GM12878 (cell line): ENCODE results near the gene CCDC138. TPM values are rescaled to one million over a fixed set of nuclear protein-coding genes. Genes with fewer than 3 reads are reported as not detected.

Experiments used
- ATAC-seq: fragments of 200-7000 bp; cut with Tn5 transposase; 3 replicates; pipeline ENCODE4 v1.9.1; 2020; ENCODE audit warnings: mild to moderate bottlenecking, moderate library complexity
- BruUV-seq: library from RNA; stranded (reverse); fragments of 400-500 nt; replicated peaks from 2 replicates; lab custom pipeline; 2021; lab: Mats Ljungman, UMichigan
- CTCF ChIA-PET: fragments of 300-600 bp; sonication (Branson Sonifier 250); formaldehyde crosslinking; extraction: SDS; loops from one replicate; lab custom pipeline; 2021; ENCODE audit warnings: inconsistent platforms; lab: Yijun Ruan, JAX
- POLR2A ChIA-PET: fragments of 350-600 bp; formaldehyde crosslinking; extraction: SDS; loops from one replicate; lab custom pipeline; 2021; ENCODE audit warnings: inconsistent platforms; lab: Charles Lee
- RAD21 ChIA-PET: fragments of 300-600 bp; sonication (Branson Sonifier 250); formaldehyde crosslinking; loops from one replicate; lab custom pipeline; 2023; ENCODE audit warnings: antibody characterized with exemption; ENCODE audit not compliant: unreplicated experiment; lab: Charles Lee
- SMC1A ChIA-PET: fragments of 300-600 bp; sonication (Branson Sonifier 250); formaldehyde crosslinking; loops from one replicate; lab custom pipeline; 2023; ENCODE audit not compliant: unreplicated experiment, uncharacterized antibody; lab: Charles Lee
- DNase-seq: peaks from one replicate; pipeline ENCODE4 v3.0.0-alpha.2; 2011; ENCODE audit warnings: low read depth, low spot score
- FAIRE-seq: peaks from 3 replicates; lab custom pipeline; 2011; peaks lifted over from hg19 to GRCh38; lab: Jason Lieb, UNC
- H2AFZ ChIP-seq: 2 replicates; pipeline ENCODE4 v1.6.0; 2011; ENCODE audit warnings: low read depth, low read length, control low read depth; ENCODE audit not compliant: control insufficient read depth
- H3K27ac ChIP-seq: 2 replicates; pipeline ENCODE4 v1.5.1; 2011; ENCODE audit warnings: control low read depth; ENCODE audit not compliant: control insufficient read depth, insufficient read depth
- H3K27me3 ChIP-seq, 2 experiments: replicated peaks in 1 of 2; 2 replicates each; pipeline versions ENCODE4 v1.6.0 to v1.6.1; 2011; ENCODE audit warnings: low read length in 1 of 2; ENCODE audit not compliant: control insufficient read depth in 2 of 2, insufficient read depth in 2 of 2
- H3K36me3 ChIP-seq, 2 experiments: 2 replicates each; pipeline ENCODE4 v1.5.1; 2011; ENCODE audit warnings: low read length in 1 of 2; ENCODE audit not compliant: control insufficient read depth in 2 of 2, insufficient read depth in 2 of 2
- H3K4me1 ChIP-seq: 2 replicates; pipeline ENCODE4 v1.6.1; 2011; ENCODE audit warnings: mild to moderate bottlenecking, low read length, moderate library complexity, mixed read lengths; ENCODE audit not compliant: control insufficient read depth, insufficient read depth
- H3K4me2 ChIP-seq: 2 replicates; pipeline ENCODE4 v1.6.0; 2011; ENCODE audit warnings: control low read depth; ENCODE audit not compliant: control insufficient read depth, insufficient read depth
- H3K4me3 ChIP-seq: fragments of 200-600 bp; sonication (generic); 2 replicates; pipeline ENCODE4 v1.5.1; 2016
- H3K79me2 ChIP-seq: 2 replicates; pipeline ENCODE4 v1.6.0; 2011; ENCODE audit warnings: low read length; ENCODE audit not compliant: control insufficient read depth, insufficient read depth
- H3K9ac ChIP-seq: 2 replicates; pipeline ENCODE4 v1.8.0; 2011; ENCODE audit warnings: low read length, control low read depth, mixed read lengths; ENCODE audit not compliant: control insufficient read depth, insufficient read depth
- H3K9me3 ChIP-seq: replicated peaks from 3 replicates; pipeline ENCODE4 v1.5.1; 2011; ENCODE audit warnings: mild to moderate bottlenecking, low read length; ENCODE audit not compliant: control insufficient read depth, insufficient read depth
- H4K20me1 ChIP-seq: 2 replicates; pipeline ENCODE4 v1.6.0; 2011; ENCODE audit not compliant: control insufficient read depth, insufficient read depth
- BRCA1 ChIP-seq: IDR thresholded peaks from 2 replicates; pipeline ENCODE4 v1.6.1; 2011; ENCODE audit warnings: low read depth, low read length, improper control_type of control experiment
- CHD4 ChIP-seq: fragments of 200-600 bp; sonication (generic); IDR thresholded peaks from 2 replicates; pipeline ENCODE4 v1.6.1; 2016; ENCODE audit warnings: mild to moderate bottlenecking
- ELK1 ChIP-seq: IDR thresholded peaks from 2 replicates; pipeline ENCODE4 v1.6.1; 2012; ENCODE audit warnings: low read depth, low read length, improper control_type of control experiment
- ETV6 ChIP-seq, 2 experiments: fragments of 450-650 bp in 1 of 2; IDR thresholded peaks in 1 of 2; conservative IDR thresholded peaks in 1 of 2; 2 replicates each; pipeline ENCODE4 v1.6.1; 2014; ENCODE audit warnings: antibody characterized with exemption in 1 of 2, borderline replicate concordance in 1 of 2, low read depth in 1 of 2, mild to moderate bottlenecking in 1 of 2, moderate library complexity in 1 of 2
- EZH2 ChIP-seq: IDR thresholded peaks from 2 replicates; pipeline ENCODE4 v1.6.1; 2012; ENCODE audit warnings: low read depth, mild to moderate bottlenecking, control low read depth, inconsistent platforms, low read length, borderline replicate concordance; ENCODE audit not compliant: control insufficient read depth
- GATAD2B ChIP-seq: fragments of 450-650 bp; conservative IDR thresholded peaks from 2 replicates; pipeline ENCODE4 v1.6.1; 2017; ENCODE audit warnings: low read depth, mild to moderate bottlenecking, moderate library complexity
- HDAC2 ChIP-seq: fragments of 200-600 bp; sonication (generic); IDR thresholded peaks from 2 replicates; pipeline ENCODE4 v1.6.1; 2017
- IKZF1 ChIP-seq: fragments of 450-650 bp; conservative IDR thresholded peaks from 2 replicates; pipeline ENCODE4 v1.6.1; 2017; ENCODE audit warnings: antibody characterized with exemption, mild to moderate bottlenecking
- IKZF2 ChIP-seq, 2 experiments: fragments of 450-650 bp; IDR thresholded peaks; 2 replicates each; pipeline ENCODE4 v1.6.1; 2017; ENCODE audit warnings: mild to moderate bottlenecking in 2 of 2, moderate library complexity in 2 of 2
- IRF4 ChIP-seq: IDR thresholded peaks from 2 replicates; pipeline ENCODE4 v1.6.1; 2011; ENCODE audit warnings: low read depth, low read length
- KAT2A ChIP-seq: conservative IDR thresholded peaks from 2 replicates; pipeline ENCODE4 v1.6.1; 2011; ENCODE audit warnings: low read depth, low read length; ENCODE audit not compliant: control insufficient read depth
- KLF5 ChIP-seq: fragments of 450-650 bp; IDR thresholded peaks from 2 replicates; pipeline ENCODE4 v1.6.1; 2014; ENCODE audit warnings: mild to moderate bottlenecking; ENCODE audit not compliant: partially characterized antibody
- NFYA ChIP-seq: IDR thresholded peaks from 2 replicates; pipeline ENCODE4 v1.6.1; 2011; ENCODE audit warnings: low read depth, mild to moderate bottlenecking, low read length, improper control_type of control experiment, borderline replicate concordance
- NR2C1 ChIP-seq: fragments of 450-650 bp; IDR thresholded peaks from 2 replicates; pipeline ENCODE4 v1.6.1; 2017; ENCODE audit warnings: antibody characterized with exemption, mild to moderate bottlenecking, moderate library complexity
- POLR2AphosphoS2 ChIP-seq: IDR thresholded peaks from 2 replicates; pipeline ENCODE4 v1.6.1; 2011; ENCODE audit warnings: low read depth, mild to moderate bottlenecking, low read length, improper control_type of control experiment, moderate library complexity
- SMC3 ChIP-seq: IDR thresholded peaks from 2 replicates; pipeline ENCODE4 v1.6.1; 2011; ENCODE audit warnings: low read length, improper control_type of control experiment, borderline replicate concordance
- YY1 ChIP-seq: IDR thresholded peaks from 2 replicates; pipeline ENCODE4 v1.6.1; 2011; ENCODE audit warnings: low read depth, mild to moderate bottlenecking, low read length
- ZNF622 ChIP-seq: fragments of 450-650 bp; IDR thresholded peaks from 2 replicates; pipeline ENCODE4 v1.6.1; 2017; ENCODE audit warnings: mild to moderate bottlenecking, inconsistent platforms
- WGBS: methylation state at CpG from one replicate; pipeline ENCODE4 v1.1.6; 2016; ENCODE audit warnings: low lambda C conversion rate; ENCODE audit not compliant: insufficient replicate concordance, insufficient coverage; ENCODE audit errors: missing lambda C conversion rate; 5-methylcytosine and 5-hydroxymethylcytosine counted together
- in situ Hi-C: fragments of 300-500 bp; cut with MboI; formaldehyde crosslinking; loops from 9 replicates; pipeline ENCODE4 v1.14.3; 2018; ENCODE audit warnings: mixed read lengths
- intact Hi-C: fragments of 100-400 bp; cut with micrococcal nuclease; formaldehyde crosslinking; loops from one replicate; pipeline ENCODE4 v1.14.2; 2022; ENCODE audit not compliant: unreplicated experiment
- polyA plus RNA-seq, 11 experiments: library from polyadenylated mRNA; depleted of rRNA in 4 of 11; unstranded in 6 of 11; stranded (reverse) in 5 of 11; fragments of >200 nt; fragmentation: Nextera tagmentation in 4 of 11; fragmentation: Illumina TruSeq in 1 of 11; extraction: Ambion mirVana in 4 of 11; extraction: Trizol in 1 of 11; gene quantifications; 1 replicate in 1 of 11; 2 replicates in 10 of 11; pipeline versions ENCODE4 v1.2.1 to v1.2.3, GENCODE V29; 2011 to 2016; ENCODE audit warnings: inconsistent platforms in 2 of 11, missing spikeins in 2 of 11, low read depth in 1 of 11
- total RNA-seq, 4 experiments: library from RNA; depleted of rRNA in 3 of 4; stranded (reverse); fragments of >200 nt in 3 of 4; fragmentation: Illumina TruSeq in 1 of 4; extraction: Trizol in 1 of 4; gene quantifications; 2 replicates each; pipeline versions ENCODE4 v1.2.1 to v1.2.3, GENCODE V29; 2013 to 2021
- TF ChIP-seq, protein P1 (sequence below): fragments of 450-650 bp; IDR thresholded peaks from 2 replicates; pipeline ENCODE4 v1.6.1; 2017; ENCODE audit warnings: mild to moderate bottlenecking, low read depth, inconsistent platforms; ENCODE audit not compliant: poor library complexity, severe bottlenecking

CCDC138 gene
- total and polyA plus RNA-seq, 10 of the 15 experiments (the other 5 are each of a cell fraction or from before 2014, with no cell fraction given): 7.9 to 19.4 (median 13.0) TPM

DNA sequence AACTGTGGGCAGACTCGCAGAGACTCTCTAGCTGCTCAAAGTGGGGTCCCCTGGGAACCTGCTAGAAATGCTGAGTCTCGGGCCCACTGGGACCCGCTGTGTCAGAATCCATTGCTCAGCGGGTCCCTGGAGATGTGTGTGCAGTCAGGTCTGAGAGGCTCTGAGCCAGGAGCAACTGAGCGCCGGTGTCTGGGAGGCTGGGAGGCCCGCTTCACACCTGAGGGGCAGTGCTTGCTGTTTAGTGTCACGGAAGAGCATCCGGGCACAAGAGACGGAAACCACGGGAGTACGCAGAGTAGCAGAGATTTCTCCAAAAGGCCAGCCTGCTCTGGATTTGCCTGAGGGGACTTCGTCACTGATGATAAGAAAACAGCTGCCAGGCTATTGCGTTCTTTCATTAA is 132.4 kb downstream of the CCDC138 start:
- Histone ChIP-seq H3K4me2 (no peak overlapping the region), H3K4me1 (no peaks in the 10 kb centered on the region)
- WGBS: 54% methylated on average over 14 of the region's 14 CpGs
- BruUV-seq: no TSS peak
- no peak for TF ChIP-seq HDAC2
- TF ChIP-seq KAT2A: no peak
- TF ChIP-seq CHD4: no peak
- TF ChIP-seq ZNF622: no peak
- no peak for TF ChIP-seq EZH2
- TF ChIP-seq YY1: no peak
- no peak for TF ChIP-seq POLR2AphosphoS2
- TF ChIP-seq GATAD2B: no peak
- no peak for TF ChIP-seq ELK1
- TF ChIP-seq KLF5: no peak
- TF ChIP-seq ETV6 (conservative IDR thresholded peaks at IDR 0.05 in 1 of 2, IDR thresholded peaks at IDR 0.05 in 1 of 2; ENCODE audit: borderline replicate concordance in 1 of 2, low read depth in 1 of 2): no peak
- no peak for TF ChIP-seq IKZF1
- TF ChIP-seq IRF4: no peak
- no peak for TF ChIP-seq BRCA1
- no peak for TF ChIP-seq IKZF2 (IDR thresholded peaks at IDR 0.05)
- TF ChIP-seq SMC3: no peak
- no peak for TF ChIP-seq NR2C1
- TF ChIP-seq NFYA: no peak
- TF ChIP-seq, protein P1, sequence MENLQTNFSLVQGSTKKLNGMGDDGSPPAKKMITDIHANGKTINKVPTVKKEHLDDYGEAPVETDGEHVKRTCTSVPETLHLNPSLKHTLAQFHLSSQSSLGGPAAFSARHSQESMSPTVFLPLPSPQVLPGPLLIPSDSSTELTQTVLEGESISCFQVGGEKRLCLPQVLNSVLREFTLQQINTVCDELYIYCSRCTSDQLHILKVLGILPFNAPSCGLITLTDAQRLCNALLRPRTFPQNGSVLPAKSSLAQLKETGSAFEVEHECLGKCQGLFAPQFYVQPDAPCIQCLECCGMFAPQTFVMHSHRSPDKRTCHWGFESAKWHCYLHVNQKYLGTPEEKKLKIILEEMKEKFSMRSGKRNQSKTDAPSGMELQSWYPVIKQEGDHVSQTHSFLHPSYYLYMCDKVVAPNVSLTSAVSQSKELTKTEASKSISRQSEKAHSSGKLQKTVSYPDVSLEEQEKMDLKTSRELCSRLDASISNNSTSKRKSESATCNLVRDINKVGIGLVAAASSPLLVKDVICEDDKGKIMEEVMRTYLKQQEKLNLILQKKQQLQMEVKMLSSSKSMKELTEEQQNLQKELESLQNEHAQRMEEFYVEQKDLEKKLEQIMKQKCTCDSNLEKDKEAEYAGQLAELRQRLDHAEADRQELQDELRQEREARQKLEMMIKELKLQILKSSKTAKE: no peak
- TF ChIP-seq, all 136 proteins: peak for 0
- no peak overlapping the region for H3K27ac ChIP-seq
- in situ Hi-C loops: no loop called here
- H4K20me1 ChIP-seq: no peaks in the 10 kb centered on the region
- H2AFZ ChIP-seq: no peak overlapping the region
- ChIA-PET RAD21 (no interaction called here), SMC1A (no interaction called here), CTCF (no interaction called here), POLR2A (no interaction called here)
- H3K9me3 ChIP-seq: no peaks in the 10 kb centered on the region
- H3K36me3 ChIP-seq: no peaks in the 10 kb centered on the region
- H3K27me3 ChIP-seq: peaks cover 0 to 1% of the 10 kb centered on the region in 2 experiments; a peak in 2 of 4 replicates
- H3K4me3 ChIP-seq: no peak overlapping the region
- no peaks in the 10 kb centered on the region for H3K79me2 ChIP-seq
- ATAC-seq (no peak), FAIRE-seq (no peak), DNase-seq (no peak)
- no peak overlapping the region for H3K9ac ChIP-seq
- intact Hi-C loops: no loop called here
